K562 (cell line): ENCODE measurements around the gene DACT3. TPM values are rescaled to one million over a fixed set of nuclear protein-coding genes. Genes with fewer than 3 reads are reported as not detected.

Experiments
- ARID4B ChIP-seq: sonication (generic); formaldehyde crosslinking; IDR thresholded peaks from 2 replicates; pipeline ENCODE4 v1.8.0; 2022; ENCODE audit warnings: mild to moderate bottlenecking, missing genetic modification reagents
- ATF1 ChIP-seq, 2 experiments: fragments of 450-650 bp in 1 of 2; IDR thresholded peaks; 2 replicates each; pipeline ENCODE4 v1.6.1; 2016; ENCODE audit warnings: missing compliant biosample characterization in 1 of 2, missing genetic modification characterization in 1 of 2
- CHD2 ChIP-seq: IDR thresholded peaks from 2 replicates; pipeline ENCODE4 v1.6.1; 2011; ENCODE audit warnings: low read depth, low read length
- E2F1 ChIP-seq: sonication (generic); formaldehyde crosslinking; IDR thresholded peaks from 2 replicates; pipeline ENCODE4 v1.8.1; 2023; ENCODE audit warnings: mild to moderate bottlenecking, missing genetic modification reagents, moderate library complexity
- ETV5 ChIP-seq: sonication (generic); formaldehyde crosslinking; IDR thresholded peaks from 2 replicates; pipeline ENCODE4 v1.4.0; 2020; ENCODE audit warnings: low read depth, mild to moderate bottlenecking, missing genetic modification reagents
- NCOR1 ChIP-seq: fragments of 450-650 bp; IDR thresholded peaks from 2 replicates; pipeline ENCODE4 v1.6.1; 2016; ENCODE audit warnings: mild to moderate bottlenecking, moderate library complexity
- NR3C1 ChIP-seq: sonication (generic); formaldehyde crosslinking; IDR thresholded peaks from 2 replicates; pipeline ENCODE4 v1.8.1; 2022; ENCODE audit warnings: missing genetic modification reagents
- REST ChIP-seq, 2 experiments: fragments of 450-650 bp; formaldehyde crosslinking in 1 of 2; IDR thresholded peaks; 2 replicates each; pipeline versions ENCODE4 v1.4.0 to v1.6.1; 2014 to 2020; ENCODE audit warnings: mild to moderate bottlenecking in 2 of 2, borderline replicate concordance in 1 of 2, low read depth in 1 of 2
- ZBTB11 ChIP-seq, 3 experiments: fragments of 200-800 bp in 1 of 3; fragments of 250-450 bp in 1 of 3; fragments of 450-650 bp in 1 of 3; sonication (Bioruptor Pico) in 1 of 3; sonication (Bioruptor generic) in 1 of 3; formaldehyde crosslinking in 1 of 3; IDR thresholded peaks; 2 replicates each; pipeline versions ENCODE4 v1.6.1 to v1.8.0; 2016 to 2022; ENCODE audit warnings: mild to moderate bottlenecking in 2 of 3, missing genetic modification characterization in 2 of 3, missing compliant biosample characterization in 1 of 3, moderate library complexity in 1 of 3
- ZNF507 ChIP-seq: conservative IDR thresholded peaks from 2 replicates; pipeline ENCODE4 v1.6.1; 2017; ENCODE audit warnings: missing genetic modification characterization, missing compliant biosample characterization
- polyA plus RNA-seq, 8 experiments: library from polyadenylated mRNA; depleted of rRNA in 4 of 8; stranded (reverse) in 5 of 8; unstranded in 3 of 8; fragments of >200 nt; fragmentation: Nextera tagmentation in 2 of 8; fragmentation: Illumina TruSeq in 1 of 8; extraction: Ambion mirVana in 2 of 8; extraction: Trizol in 1 of 8; gene quantifications; 2 replicates each; pipeline versions ENCODE4 v1.2.1 to v1.2.3, GENCODE V29; 2011 to 2014; ENCODE audit warnings: inconsistent platforms in 1 of 8, missing spikeins in 1 of 8
- total RNA-seq, 7 experiments: library from RNA; depleted of rRNA in 6 of 7; stranded (reverse); fragments of >200 nt in 6 of 7; fragmentation: Illumina TruSeq in 2 of 7; extraction: Trizol in 2 of 7; gene quantifications; 2 replicates each; pipeline versions ENCODE4 v1.2.1 to v1.2.3, GENCODE V29; 2011 to 2021; ENCODE audit warnings: low replicate concordance in 1 of 7

The DACT3 gene
- total and polyA plus RNA-seq, 9 of the 15 experiments (the other 6 are each of a cell fraction or from before 2014, with no cell fraction given), result 0.67 to 6.5 (median 3.5) TPM

- TF ChIP-seq REST (IDR thresholded peaks at IDR 0.05; ENCODE audit: borderline replicate concordance) (no peak), REST (CRISPR knock-in tag; IDR thresholded peaks at IDR 0.05; ENCODE audit: low read depth) (no peak), E2F1 (no peak), ETV5 (no peak), ATF1 (CRISPR knock-in tag; IDR thresholded peaks at IDR 0.05) (no peak), ATF1 (tag; IDR thresholded peaks at IDR 0.05) (no peak), CHD2 (no peak), ZBTB11 (CRISPR knock-in tag; IDR thresholded peaks at IDR 0.05) (no peak), NCOR1 (no peak), NR3C1 (CRISPR knock-in tag) (no peak), ARID4B (CRISPR knock-in tag) (no peak), ZNF507 (no peak)
Observed at GRCh38 chr19:46613525-46613924, 47.5 kb downstream of the DACT3 start (continued).
